GM23338 (cell line): ENCODE measurements around the gene ATR. TPM values are rescaled to one million over a fixed set of nuclear protein-coding genes. Genes with fewer than 3 reads are reported as not detected.
"Not testable (repeated sequence)": the region's sequence is repeated elsewhere in the genome, so short reads cannot be mapped to it uniquely, and the experiment has no call there.

Source experiments
- ATAC-seq: fragments of 200-7000 bp; cut with Tn5 transposase; 3 replicates; pipeline ENCODE4 v1.9.1; 2020
- DNase-seq: peaks from one replicate; pipeline ENCODE4 v3.0.0-alpha.2; 2015; ENCODE audit warnings: low spot score
- H2AFZ ChIP-seq: fragments of 200-600 bp; sonication (generic); 2 replicates; pipeline ENCODE4 v1.8.0; 2016; ENCODE audit warnings: antibody characterized with exemption, mild to moderate bottlenecking, moderate library complexity
- H3F3A ChIP-seq: fragments of 200-600 bp; sonication (generic); replicated peaks from 2 replicates; pipeline ENCODE4 v1.8.0; 2017; ENCODE audit warnings: antibody characterized with exemption, mixed run types, low read depth
- H3K27ac ChIP-seq: fragments of 200-600 bp; sonication (generic); 2 replicates; pipeline ENCODE4 v1.6.1; 2016; ENCODE audit warnings: low read depth
- H3K27me3 ChIP-seq: fragments of 200-600 bp; sonication (generic); 2 replicates; pipeline ENCODE4 v1.8.0; 2016; ENCODE audit warnings: mild to moderate bottlenecking, mixed run types, moderate library complexity; ENCODE audit not compliant: insufficient read depth
- H3K36me3 ChIP-seq: fragments of 200-600 bp; sonication (generic); 2 replicates; pipeline ENCODE4 v1.8.0; 2016; ENCODE audit warnings: mild to moderate bottlenecking; ENCODE audit not compliant: insufficient read depth
- H3K4me1 ChIP-seq: fragments of 200-600 bp; sonication (generic); 2 replicates; pipeline ENCODE4 v1.8.0; 2016; ENCODE audit warnings: mild to moderate bottlenecking, moderate library complexity; ENCODE audit not compliant: insufficient read depth
- H3K4me2 ChIP-seq: fragments of 200-600 bp; sonication (generic); 2 replicates; pipeline ENCODE4 v1.7.1; 2017; ENCODE audit warnings: mixed run types
- H3K4me3 ChIP-seq: fragments of 200-600 bp; sonication (generic); 2 replicates; pipeline ENCODE4 v1.6.1; 2016; ENCODE audit warnings: mixed run types
- H3K79me2 ChIP-seq: fragments of 200-600 bp; sonication (generic); replicated peaks from 2 replicates; pipeline ENCODE4 v1.8.0; 2017; ENCODE audit warnings: mild to moderate bottlenecking; ENCODE audit not compliant: insufficient read depth
- H3K9me2 ChIP-seq: fragments of 200-600 bp; sonication (generic); 2 replicates; pipeline ENCODE4 v1.8.0; 2017; ENCODE audit not compliant: insufficient read depth
- H4K20me1 ChIP-seq: fragments of 200-600 bp; sonication (generic); replicated peaks from 2 replicates; pipeline ENCODE4 v1.8.0; 2017; ENCODE audit warnings: mild to moderate bottlenecking; ENCODE audit not compliant: insufficient read depth
- H3K27ac Mint-ChIP-seq: 2 replicates; pipeline ENCODE4 v1.8.0; 2020; ENCODE audit warnings: inconsistent platforms, mild to moderate bottlenecking, moderate library complexity, mixed read lengths
- H3K27me3 Mint-ChIP-seq: 3 replicates; pipeline ENCODE4 v1.8.0; 2022; ENCODE audit warnings: low read depth, mild to moderate bottlenecking, moderate library complexity, mixed read lengths, inconsistent platforms; ENCODE audit not compliant: insufficient read depth, poor library complexity
- H3K36me3 Mint-ChIP-seq: 3 replicates; pipeline ENCODE4 v1.8.0; 2021; ENCODE audit warnings: low read depth, mild to moderate bottlenecking, inconsistent platforms, moderate library complexity, mixed read lengths
- H3K4me1 Mint-ChIP-seq: 3 replicates; pipeline ENCODE4 v1.8.0; 2020; ENCODE audit warnings: mild to moderate bottlenecking, inconsistent platforms, mixed read lengths
- H3K4me3 Mint-ChIP-seq: 3 replicates; pipeline ENCODE4 v1.8.0; 2021; ENCODE audit warnings: moderate library complexity, mild to moderate bottlenecking, inconsistent platforms, mixed read lengths
- H3K9me3 Mint-ChIP-seq: 3 replicates; pipeline ENCODE4 v1.8.0; 2020; ENCODE audit warnings: moderate library complexity, mild to moderate bottlenecking, inconsistent platforms, mixed read lengths
- EZH2 ChIP-seq: fragments of 200-600 bp; sonication (generic); IDR thresholded peaks from one replicate; pipeline ENCODE4 v1.8.0; 2017; ENCODE audit warnings: antibody characterized with exemption, mild to moderate bottlenecking, low read depth; ENCODE audit not compliant: unreplicated experiment
- EZH2phosphoT487 ChIP-seq: fragments of 200-600 bp; sonication (generic); IDR thresholded peaks from one replicate; pipeline ENCODE4 v1.8.1; 2018; ENCODE audit warnings: antibody characterized with exemption; ENCODE audit not compliant: unreplicated experiment
- JUNB ChIP-seq: IDR thresholded peaks from one replicate; pipeline ENCODE4 v1.6.1; 2016; ENCODE audit warnings: antibody characterized with exemption; ENCODE audit not compliant: unreplicated experiment
- NANOG ChIP-seq: IDR thresholded peaks from 2 replicates; pipeline ENCODE4 v1.6.1; 2016; ENCODE audit warnings: antibody characterized with exemption, borderline replicate concordance
- ZNF331 ChIP-seq: fragments of 250-450 bp; sonication (Bioruptor Pico); IDR thresholded peaks from 2 replicates; pipeline ENCODE4 v1.5.0; 2020; ENCODE audit warnings: low read depth, mild to moderate bottlenecking, moderate library complexity
- polyA plus RNA-seq: library from polyadenylated mRNA; unstranded; fragments of >200 nt; fragmentation: Nextera tagmentation; extraction: Ambion mirVana; gene quantifications from 2 replicates; pipeline ENCODE4 v1.2.1, GENCODE V29; 2016
- total RNA-seq: library from RNA; depleted of rRNA; stranded (reverse); fragments of >200 nt; shearing (Covaris generic); gene quantifications from 2 replicates; pipeline ENCODE4 v1.2.3, GENCODE V29; 2014
- TF ChIP-seq, protein P1 (sequence below), 2 experiments: fragments of 200-600 bp in 1 of 2; sonication (generic) in 1 of 2; conservative IDR thresholded peaks; 2 replicates each; pipeline versions ENCODE4 v1.5.1 to v1.6.1; 2016 to 2017; ENCODE audit warnings: antibody characterized with exemption in 2 of 2, low read depth in 2 of 2, mild to moderate bottlenecking in 2 of 2, moderate library complexity in 1 of 2
- TF ChIP-seq, protein P2 (sequence below): IDR thresholded peaks from 2 replicates; pipeline ENCODE4 v1.6.1; 2016; ENCODE audit warnings: antibody characterized with exemption
- TF ChIP-seq, protein P3 (sequence below): IDR thresholded peaks from one replicate; pipeline ENCODE4 v1.6.1; 2018; ENCODE audit warnings: antibody characterized with exemption; ENCODE audit not compliant: unreplicated experiment

Gene ATR
- total and polyA plus RNA-seq, 2 experiments from 2014 or later, result 29.7 to 39.1 TPM

- Histone ChIP-seq H3K27me3 (no peaks in the 10 kb centered on the region), H3K79me2 (no peaks in the 10 kb centered on the region), H3K4me2 (no peak overlapping the region), H2AFZ (no peak overlapping the region), H3K27ac (no peak overlapping the region), H3K9me2 (no peaks in the 10 kb centered on the region), H3K4me3 (no peak overlapping the region), H4K20me1 (no peaks in the 10 kb centered on the region), H3F3A (no peaks in the 10 kb centered on the region), H3K36me3 (peaks cover 4% of the 10 kb centered on the region), H3K4me1 (no peaks in the 10 kb centered on the region)
- Mint-ChIP-seq H3K9me3 (no peaks in the 10 kb centered on the region), H3K27me3 (no peaks in the 10 kb centered on the region), H3K4me1 (no peaks in the 10 kb centered on the region), H3K36me3 (peaks cover 3% of the 10 kb centered on the region; the same call in 1 of the 3 replicates), H3K27ac (no peak overlapping the region), H3K4me3 (no peak overlapping the region)
- TF ChIP-seq NANOG (no peak), ZNF331 (CRISPR knock-in tag) (no peak), JUNB (no peak), EZH2phosphoT487 (no peak)
- TF ChIP-seq, protein P1, sequence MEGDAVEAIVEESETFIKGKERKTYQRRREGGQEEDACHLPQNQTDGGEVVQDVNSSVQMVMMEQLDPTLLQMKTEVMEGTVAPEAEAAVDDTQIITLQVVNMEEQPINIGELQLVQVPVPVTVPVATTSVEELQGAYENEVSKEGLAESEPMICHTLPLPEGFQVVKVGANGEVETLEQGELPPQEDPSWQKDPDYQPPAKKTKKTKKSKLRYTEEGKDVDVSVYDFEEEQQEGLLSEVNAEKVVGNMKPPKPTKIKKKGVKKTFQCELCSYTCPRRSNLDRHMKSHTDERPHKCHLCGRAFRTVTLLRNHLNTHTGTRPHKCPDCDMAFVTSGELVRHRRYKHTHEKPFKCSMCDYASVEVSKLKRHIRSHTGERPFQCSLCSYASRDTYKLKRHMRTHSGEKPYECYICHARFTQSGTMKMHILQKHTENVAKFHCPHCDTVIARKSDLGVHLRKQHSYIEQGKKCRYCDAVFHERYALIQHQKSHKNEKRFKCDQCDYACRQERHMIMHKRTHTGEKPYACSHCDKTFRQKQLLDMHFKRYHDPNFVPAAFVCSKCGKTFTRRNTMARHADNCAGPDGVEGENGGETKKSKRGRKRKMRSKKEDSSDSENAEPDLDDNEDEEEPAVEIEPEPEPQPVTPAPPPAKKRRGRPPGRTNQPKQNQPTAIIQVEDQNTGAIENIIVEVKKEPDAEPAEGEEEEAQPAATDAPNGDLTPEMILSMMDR (conservative IDR thresholded peaks at IDR 0.05; ENCODE audit: low read depth in 2 of 2), result no peak
- TF ChIP-seq, protein P2, sequence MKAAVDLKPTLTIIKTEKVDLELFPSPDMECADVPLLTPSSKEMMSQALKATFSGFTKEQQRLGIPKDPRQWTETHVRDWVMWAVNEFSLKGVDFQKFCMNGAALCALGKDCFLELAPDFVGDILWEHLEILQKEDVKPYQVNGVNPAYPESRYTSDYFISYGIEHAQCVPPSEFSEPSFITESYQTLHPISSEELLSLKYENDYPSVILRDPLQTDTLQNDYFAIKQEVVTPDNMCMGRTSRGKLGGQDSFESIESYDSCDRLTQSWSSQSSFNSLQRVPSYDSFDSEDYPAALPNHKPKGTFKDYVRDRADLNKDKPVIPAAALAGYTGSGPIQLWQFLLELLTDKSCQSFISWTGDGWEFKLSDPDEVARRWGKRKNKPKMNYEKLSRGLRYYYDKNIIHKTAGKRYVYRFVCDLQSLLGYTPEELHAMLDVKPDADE, result no peak
- no peak for ATAC-seq
- no peak for DNase-seq
These were observed 159.5 kb downstream of the ATR start for GRCh38 chr3:142418926-142419592.

DNA sequence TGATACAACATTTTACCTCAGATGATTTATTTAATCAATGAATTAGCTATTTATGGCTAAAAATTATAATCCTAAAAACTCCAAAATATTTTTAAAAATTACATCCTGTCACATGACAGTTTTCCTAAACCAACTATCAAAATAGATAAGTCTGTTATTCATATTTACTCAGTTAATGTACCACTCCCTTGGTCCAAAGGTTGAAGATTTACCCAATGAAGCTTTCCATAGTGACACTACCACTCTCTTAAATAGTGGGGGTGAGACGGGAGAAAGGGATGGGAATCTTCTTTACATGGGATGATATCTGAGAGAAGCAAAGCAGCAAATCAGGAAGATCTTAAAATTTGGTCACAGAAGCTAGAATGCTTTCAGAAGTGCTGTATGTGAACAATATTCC, 161.2 kb downstream of the ATR start:
- Mint-ChIP-seq H3K36me3 (peaks cover under 1% of the 10 kb centered on the region; the same call in 2 of the 3 replicates), H3K9me3 (no peaks in the 10 kb centered on the region), H3K27ac (no peak overlapping the region), H3K4me3 (no peak overlapping the region), H3K27me3 (no peaks in the 10 kb centered on the region), H3K4me1 (no peaks in the 10 kb centered on the region)
- peaks cover 4% of the 10 kb centered on the region for H3K36me3 ChIP-seq
- H3K4me1 ChIP-seq, result no peaks in the 10 kb centered on the region
- no peak for TF ChIP-seq NANOG
- no peak for TF ChIP-seq EZH2
- TF ChIP-seq, protein P3, sequence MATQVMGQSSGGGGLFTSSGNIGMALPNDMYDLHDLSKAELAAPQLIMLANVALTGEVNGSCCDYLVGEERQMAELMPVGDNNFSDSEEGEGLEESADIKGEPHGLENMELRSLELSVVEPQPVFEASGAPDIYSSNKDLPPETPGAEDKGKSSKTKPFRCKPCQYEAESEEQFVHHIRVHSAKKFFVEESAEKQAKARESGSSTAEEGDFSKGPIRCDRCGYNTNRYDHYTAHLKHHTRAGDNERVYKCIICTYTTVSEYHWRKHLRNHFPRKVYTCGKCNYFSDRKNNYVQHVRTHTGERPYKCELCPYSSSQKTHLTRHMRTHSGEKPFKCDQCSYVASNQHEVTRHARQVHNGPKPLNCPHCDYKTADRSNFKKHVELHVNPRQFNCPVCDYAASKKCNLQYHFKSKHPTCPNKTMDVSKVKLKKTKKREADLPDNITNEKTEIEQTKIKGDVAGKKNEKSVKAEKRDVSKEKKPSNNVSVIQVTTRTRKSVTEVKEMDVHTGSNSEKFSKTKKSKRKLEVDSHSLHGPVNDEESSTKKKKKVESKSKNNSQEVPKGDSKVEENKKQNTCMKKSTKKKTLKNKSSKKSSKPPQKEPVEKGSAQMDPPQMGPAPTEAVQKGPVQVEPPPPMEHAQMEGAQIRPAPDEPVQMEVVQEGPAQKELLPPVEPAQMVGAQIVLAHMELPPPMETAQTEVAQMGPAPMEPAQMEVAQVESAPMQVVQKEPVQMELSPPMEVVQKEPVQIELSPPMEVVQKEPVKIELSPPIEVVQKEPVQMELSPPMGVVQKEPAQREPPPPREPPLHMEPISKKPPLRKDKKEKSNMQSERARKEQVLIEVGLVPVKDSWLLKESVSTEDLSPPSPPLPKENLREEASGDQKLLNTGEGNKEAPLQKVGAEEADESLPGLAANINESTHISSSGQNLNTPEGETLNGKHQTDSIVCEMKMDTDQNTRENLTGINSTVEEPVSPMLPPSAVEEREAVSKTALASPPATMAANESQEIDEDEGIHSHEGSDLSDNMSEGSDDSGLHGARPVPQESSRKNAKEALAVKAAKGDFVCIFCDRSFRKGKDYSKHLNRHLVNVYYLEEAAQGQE, result no peak
- TF ChIP-seq, protein P1 (conservative IDR thresholded peaks at IDR 0.05; ENCODE audit: low read depth in 2 of 2), result no peak
- no peaks in the 10 kb centered on the region for H4K20me1 ChIP-seq
- no peaks in the 10 kb centered on the region for H3K27me3 ChIP-seq
- no peaks in the 10 kb centered on the region for H3K79me2 ChIP-seq
- DNase-seq (no peak), ATAC-seq (no peak)
- no peak overlapping the region for H3K4me3 ChIP-seq
- no peak overlapping the region for H3K27ac ChIP-seq
- H3F3A ChIP-seq, result no peaks in the 10 kb centered on the region
- H3K4me2 ChIP-seq, result no peak overlapping the region
- H3K9me2 ChIP-seq, result no peaks in the 10 kb centered on the region
- no peak overlapping the region for H2AFZ ChIP-seq

- H3K4me3 ChIP-seq, H3K27ac Mint-ChIP-seq, H3K4me3 Mint-ChIP-seq, ATAC-seq, H3K27me3 Mint-ChIP-seq, H3K79me2 ChIP-seq, H2AFZ ChIP-seq, H3K4me1 ChIP-seq, H3K9me2 ChIP-seq, H3F3A ChIP-seq, H4K20me1 ChIP-seq, DNase-seq, H3K4me2 ChIP-seq, H3K9me3 Mint-ChIP-seq, H3K27ac ChIP-seq, H3K4me1 Mint-ChIP-seq, H3K27me3 ChIP-seq, H3K36me3 Mint-ChIP-seq: not testable (repeated sequence)
- H3K36me3 ChIP-seq, result peaks cover 12% of the 10 kb centered on the region; the same call in 1 of the 2 replicates
These were observed 178.0 kb downstream of the ATR start for GRCh38 chr3:142400537-142400936.
